ENCODE results near the gene LIN52. TPM values are rescaled to one million over a fixed set of nuclear protein-coding genes. Genes with fewer than 3 reads are reported as not detected.

The LIN52 gene
- polyA plus RNA-seq (2013, experiment 1 of 2) = 9.6 TPM
- polyA plus RNA-seq (2013, experiment 2 of 2) = 8.1 TPM

- 0 to 1% methylated on average over 25 to 30 of the region's 46 CpGs for WGBS, 2 experiments (ENCODE audit: insufficient coverage in 2 of 2)
- H3K4me1 ChIP-seq (ENCODE audit: control insufficient read depth, insufficient read depth, low read length, poor library complexity, severe bottlenecking) = peaks cover 4% of the 10 kb centered on the region
- no peaks in the 10 kb centered on the region for H3K9me3 ChIP-seq (ENCODE audit: control insufficient read depth, low read length)
- peak within 1 kb of the TSS; percentile 88 for H3K27ac ChIP-seq (ENCODE audit: low read depth, low read length, severe bottlenecking)
- peak within 1 kb of the TSS; percentile 81 for H3K4me3 ChIP-seq (ENCODE audit: extremely low read depth, insufficient read depth, low read length, poor library complexity, severe bottlenecking)
- no peaks in the 10 kb centered on the region for H3K36me3 ChIP-seq (ENCODE audit: control insufficient read depth, insufficient read depth, low read length)
These were observed at the start of gene LIN52, which contains the start of gene ALDH6A1 for GRCh38 chr14:74084277-74085046. Gene LIN52 (plus strand): TSS chr14:74084956. CDS start chr14:74084975, 19 bp downstream. Gene ALDH6A1 (minus strand): TSS chr14:74084453. CDS start chr14:74084394, 59 bp downstream.

GRCh38 chr14:74035556-74035955, 49.2 kb upstream of the LIN52 start:
- H3K4me3 ChIP-seq (ENCODE audit: extremely low read depth, insufficient read depth, low read length, poor library complexity, severe bottlenecking) = no peak overlapping the region
- 92 to 94% methylated on average over 2 of the region's 4 CpGs for WGBS, 2 experiments (ENCODE audit: insufficient coverage in 2 of 2)

GRCh38 chr14:74038020-74038859, 46.5 kb upstream of the LIN52 start:
- H3K4me3 ChIP-seq (ENCODE audit: extremely low read depth, insufficient read depth, low read length, poor library complexity, severe bottlenecking) = no peak overlapping the region
- H3K9me3 ChIP-seq (ENCODE audit: control insufficient read depth, low read length) = no peaks in the 10 kb centered on the region
- 30 to 50% methylated on average over 1 of the region's 3 CpGs for WGBS, 2 experiments (ENCODE audit: insufficient coverage in 2 of 2)
- H3K27ac ChIP-seq (ENCODE audit: low read depth, low read length, severe bottlenecking) = no peak overlapping the region
- no peaks in the 10 kb centered on the region for H3K36me3 ChIP-seq (ENCODE audit: control insufficient read depth, insufficient read depth, low read length)
- H3K4me1 ChIP-seq (ENCODE audit: control insufficient read depth, insufficient read depth, low read length, poor library complexity, severe bottlenecking) = no peaks in the 10 kb centered on the region

More at GRCh38 chr14:74035556-74035955, 49.2 kb upstream of the LIN52 start:
- Histone ChIP-seq H3K4me1 (ENCODE audit: control insufficient read depth, insufficient read depth, low read length, poor library complexity, severe bottlenecking) (no peaks in the 10 kb centered on the region), H3K9me3 (ENCODE audit: control insufficient read depth, low read length) (no peaks in the 10 kb centered on the region), H3K27ac (ENCODE audit: low read depth, low read length, severe bottlenecking) (no peak overlapping the region), H3K36me3 (ENCODE audit: control insufficient read depth, insufficient read depth, low read length) (no peaks in the 10 kb centered on the region)

- WGBS, 2 experiments (ENCODE audit: insufficient coverage in 2 of 2) = 88% methylated on average over 2 of the region's 2 CpGs; no CpG with 5 or more reads in 1 of the 2 experiments
These were observed 42.5 kb upstream of the LIN52 start for GRCh38 chr14:74042296-74042695.

GRCh38 chr14:74045522-74045921, 39.2 kb upstream of the LIN52 start:
- no peaks in the 10 kb centered on the region for H3K36me3 ChIP-seq (ENCODE audit: control insufficient read depth, insufficient read depth, low read length)
- H3K4me3 ChIP-seq (ENCODE audit: extremely low read depth, insufficient read depth, low read length, poor library complexity, severe bottlenecking) = no peak overlapping the region
- no peaks in the 10 kb centered on the region for H3K9me3 ChIP-seq (ENCODE audit: control insufficient read depth, low read length)
- no peak overlapping the region for H3K27ac ChIP-seq (ENCODE audit: low read depth, low read length, severe bottlenecking)
- H3K4me1 ChIP-seq (ENCODE audit: control insufficient read depth, insufficient read depth, low read length, poor library complexity, severe bottlenecking) = no peaks in the 10 kb centered on the region
- WGBS, 2 experiments (ENCODE audit: insufficient coverage in 2 of 2) = no CpG with 5 or more reads among the region's 4 CpGs

More at GRCh38 chr14:74042296-74042695, 42.5 kb upstream of the LIN52 start:
- Histone ChIP-seq H3K27ac (ENCODE audit: low read depth, low read length, severe bottlenecking) (no peak overlapping the region), H3K9me3 (ENCODE audit: control insufficient read depth, low read length) (no peaks in the 10 kb centered on the region), H3K4me1 (ENCODE audit: control insufficient read depth, insufficient read depth, low read length, poor library complexity, severe bottlenecking) (no peaks in the 10 kb centered on the region), H3K4me3 (ENCODE audit: extremely low read depth, insufficient read depth, low read length, poor library complexity, severe bottlenecking) (no peak overlapping the region), H3K36me3 (ENCODE audit: control insufficient read depth, insufficient read depth, low read length) (no peaks in the 10 kb centered on the region)

GRCh38 chr14:74048281-74048680, 36.5 kb upstream of the LIN52 start:
- Histone ChIP-seq H3K36me3 (ENCODE audit: control insufficient read depth, insufficient read depth, low read length) (no peaks in the 10 kb centered on the region), H3K27ac (ENCODE audit: low read depth, low read length, severe bottlenecking) (no peak overlapping the region), H3K9me3 (ENCODE audit: control insufficient read depth, low read length) (no peaks in the 10 kb centered on the region), H3K4me1 (ENCODE audit: control insufficient read depth, insufficient read depth, low read length, poor library complexity, severe bottlenecking) (no peaks in the 10 kb centered on the region), H3K4me3 (ENCODE audit: extremely low read depth, insufficient read depth, low read length, poor library complexity, severe bottlenecking) (no peak overlapping the region)
- WGBS, 2 experiments (ENCODE audit: insufficient coverage in 2 of 2) = 60 to 71% methylated on average over 1 of the region's 3 CpGs

GRCh38 chr14:74049876-74050495, 34.8 kb upstream of the LIN52 start:
- WGBS, 2 experiments (ENCODE audit: insufficient coverage in 2 of 2) = 38 to 75% methylated on average over 1 of the region's 3 CpGs
- Histone ChIP-seq H3K27ac (ENCODE audit: low read depth, low read length, severe bottlenecking) (no peak overlapping the region), H3K36me3 (ENCODE audit: control insufficient read depth, insufficient read depth, low read length) (no peaks in the 10 kb centered on the region), H3K9me3 (ENCODE audit: control insufficient read depth, low read length) (no peaks in the 10 kb centered on the region), H3K4me1 (ENCODE audit: control insufficient read depth, insufficient read depth, low read length, poor library complexity, severe bottlenecking) (no peaks in the 10 kb centered on the region), H3K4me3 (ENCODE audit: extremely low read depth, insufficient read depth, low read length, poor library complexity, severe bottlenecking) (no peak overlapping the region)

GRCh38 chr14:74062809-74063150, 22.0 kb upstream of the LIN52 start:
- no CpG with 5 or more reads among the region's 2 CpGs for WGBS, 2 experiments (ENCODE audit: insufficient coverage in 2 of 2)
- no peaks in the 10 kb centered on the region for H3K9me3 ChIP-seq (ENCODE audit: control insufficient read depth, low read length)
- no peak overlapping the region for H3K27ac ChIP-seq (ENCODE audit: low read depth, low read length, severe bottlenecking)
- H3K4me1 ChIP-seq (ENCODE audit: control insufficient read depth, insufficient read depth, low read length, poor library complexity, severe bottlenecking) = no peaks in the 10 kb centered on the region
- peaks cover 25% of the 10 kb centered on the region for H3K36me3 ChIP-seq (ENCODE audit: control insufficient read depth, insufficient read depth, low read length)
- no peak overlapping the region for H3K4me3 ChIP-seq (ENCODE audit: extremely low read depth, insufficient read depth, low read length, poor library complexity, severe bottlenecking)

- H3K9me3 ChIP-seq (ENCODE audit: control insufficient read depth, low read length) = no peaks in the 10 kb centered on the region
- H3K36me3 ChIP-seq (ENCODE audit: control insufficient read depth, insufficient read depth, low read length) = peaks cover 22% of the 10 kb centered on the region
- no peaks in the 10 kb centered on the region for H3K4me1 ChIP-seq (ENCODE audit: control insufficient read depth, insufficient read depth, low read length, poor library complexity, severe bottlenecking)
- H3K27ac ChIP-seq (ENCODE audit: low read depth, low read length, severe bottlenecking) = no peak overlapping the region
- H3K4me3 ChIP-seq (ENCODE audit: extremely low read depth, insufficient read depth, low read length, poor library complexity, severe bottlenecking) = no peak overlapping the region
These were observed 20.3 kb upstream of the LIN52 start for GRCh38 chr14:74064426-74064825.

GRCh38 chr14:74064883-74065282, 19.9 kb upstream of the LIN52 start:
- peaks cover 22% of the 10 kb centered on the region for H3K36me3 ChIP-seq (ENCODE audit: control insufficient read depth, insufficient read depth, low read length)
- 64 to 100% methylated on average over 1 of the region's 3 CpGs for WGBS, 2 experiments (ENCODE audit: insufficient coverage in 2 of 2)
- H3K4me1 ChIP-seq (ENCODE audit: control insufficient read depth, insufficient read depth, low read length, poor library complexity, severe bottlenecking) = no peaks in the 10 kb centered on the region
- no peak overlapping the region for H3K27ac ChIP-seq (ENCODE audit: low read depth, low read length, severe bottlenecking)
- H3K4me3 ChIP-seq (ENCODE audit: extremely low read depth, insufficient read depth, low read length, poor library complexity, severe bottlenecking) = no peak overlapping the region
- no peaks in the 10 kb centered on the region for H3K9me3 ChIP-seq (ENCODE audit: control insufficient read depth, low read length)

Measured in mesodermal cell (in vitro differentiated cells).